Measurements from ENCODE around the gene FYN. TPM values are rescaled to one million over a fixed set of nuclear protein-coding genes. Genes with fewer than 3 reads are reported as not detected.

Gene FYN
- total and polyA plus RNA-seq, 2 experiments from 2014 or later = 95.7 to 104 TPM

GRCh38 chr6:111612379-111612778, 260.9 kb downstream of the FYN start:
- Histone ChIP-seq H3K4me1 (ENCODE audit: low read depth) (no peaks in the 10 kb centered on the region), H3K27me3 (no peaks in the 10 kb centered on the region), H3K9me3 (ENCODE audit: low read depth) (no peaks in the 10 kb centered on the region), H3K36me3 (no peaks in the 10 kb centered on the region), H3K4me3 (no peak overlapping the region), H3K27ac (no peak overlapping the region)
- no peak for TF ChIP-seq CTCF (IDR thresholded peaks at IDR 0.05; ENCODE audit: low read depth, low read length)
- DNase-seq (ENCODE audit: low read depth in 1 of 2, low spot score in 1 of 2) = no peak

GRCh38 chr6:111610548-111611172, 262.6 kb downstream of the FYN start:
- Histone ChIP-seq H3K9me3 (ENCODE audit: low read depth) (no peaks in the 10 kb centered on the region), H3K36me3 (no peaks in the 10 kb centered on the region), H3K4me3 (no peak overlapping the region), H3K27ac (no peak overlapping the region), H3K4me1 (ENCODE audit: low read depth) (peaks cover 4% of the 10 kb centered on the region), H3K27me3 (no peaks in the 10 kb centered on the region)
- DNase-seq (ENCODE audit: low read depth in 1 of 2, low spot score in 1 of 2) = no peak
- no peak for TF ChIP-seq CTCF (IDR thresholded peaks at IDR 0.05; ENCODE audit: low read depth, low read length)

Other genes starting within 250 kb of the FYN start
- gene CCN6, start 180.7 kb upstream of the FYN start, total RNA-seq = not detected in 2 replicates
- gene CCN6, start 180.7 kb upstream of the FYN start, polyA plus RNA-seq = 0.11 and 0.17 TPM in 2 replicates
- 27.6 and 42.8 TPM in 2 replicates for gene TUBE1, start 214.0 kb upstream of the FYN start, total RNA-seq
- 22.5 and 23.9 TPM in 2 replicates for gene TUBE1, start 214.0 kb upstream of the FYN start, polyA plus RNA-seq
- 16.5 and 35.8 TPM in 2 replicates for gene FAM229B, start 214.1 kb upstream of the FYN start, total RNA-seq
- gene FAM229B, start 214.1 kb upstream of the FYN start, polyA plus RNA-seq = 51.5 and 67.1 TPM in 2 replicates

All from cardiac muscle cell (in vitro differentiated cells and primary cell).